Cardiac septum (tissue), 1 donor: ENCODE data around the gene MAST1. TPM values are rescaled to one million over a fixed set of nuclear protein-coding genes. Genes with fewer than 3 reads are reported as not detected.
A peak's percentile ranks its signal among the peaks of the same experiment; 100 is the strongest.
"Not testable (repeated sequence)": the region's sequence is repeated elsewhere in the genome, so short reads cannot be mapped to it uniquely, and the experiment has no call there.

Source experiments
- DNase-seq: peaks from one replicate; pipeline ENCODE4 v3.0.0-alpha.2; 2020; ENCODE audit warnings: low spot score
- intact Hi-C: fragments of 100-400 bp; cut with DNase I; formaldehyde crosslinking; loops from one replicate; pipeline ENCODE4 v1.14.0; 2022
- total RNA-seq: library from RNA; stranded (reverse); fragmentation: NEBNext Ultra II Directional; extraction: Animal tissue kit (Norgen Biotek cat#: 25700); gene quantifications from one replicate; pipeline ENCODE4 v1.2.1, GENCODE V29; 2021
- donor health status: DM: no; HTN: no; CAD: no.

The MAST1 gene
- total RNA-seq, 1 donor from 2014 or later: 0.65 TPM

- no peak for DNase-seq
- intact Hi-C loops: loop anchor here (5.0 to 10.0 kb wide), 5 partner anchors 37 to 1045 kb away; partner anchors contain the start of genes DHPS, MAST1 and TNPO2
Measured at GRCh38 chr19:12799742-12800465, 38.4 kb upstream of the MAST1 start.

DNA sequence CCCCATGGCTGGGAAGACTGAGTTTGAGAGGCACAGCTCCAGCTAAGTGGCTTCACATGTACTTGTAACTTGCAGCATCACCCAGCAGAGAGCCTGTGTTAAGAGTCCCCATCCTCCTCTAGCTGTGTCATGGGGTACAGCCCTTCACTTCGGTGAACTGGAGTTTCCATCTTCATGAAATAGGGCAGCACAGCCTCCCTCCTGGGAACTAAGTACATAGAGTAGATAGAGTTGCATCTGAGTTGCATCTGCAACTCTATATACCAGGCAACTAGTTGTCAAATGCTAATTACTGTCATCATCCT is 37.9 kb upstream of the MAST1 start:
- intact Hi-C loops: loop anchor here (5.0 kb wide), 2 partner anchors 37 to 118 kb away; partner anchors contain the start of genes DHPS and MAST1
- DNase-seq: no peak

DNA sequence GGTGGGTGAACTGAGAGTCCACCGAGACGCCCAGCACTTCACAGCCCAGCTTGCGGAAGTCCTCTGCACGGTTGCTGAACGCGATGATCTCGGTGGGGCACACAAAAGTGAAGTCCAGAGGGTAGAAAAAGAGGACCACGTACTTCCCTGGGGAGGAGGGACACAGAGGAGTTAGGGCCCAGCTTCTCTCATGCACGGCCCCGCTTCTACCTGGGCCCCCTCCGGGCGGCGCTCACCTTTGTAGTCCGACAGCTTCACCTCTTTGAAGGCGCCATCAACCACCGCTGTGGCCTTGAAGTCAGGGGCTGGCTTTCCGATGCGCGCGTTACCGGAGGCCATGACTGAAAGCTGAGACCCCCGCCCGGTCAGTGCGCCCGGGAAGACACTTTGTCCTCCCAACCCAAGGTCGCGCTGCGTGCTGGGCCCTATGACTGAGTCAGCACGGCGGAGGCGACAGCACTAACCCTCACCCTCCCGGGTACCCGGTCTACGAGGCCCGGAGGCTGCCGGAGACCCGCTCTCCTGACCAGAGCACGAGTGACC is 37.3 kb upstream of the MAST1 start:
- DNase-seq: no peak

GRCh38 chr19:12801466-12802266 is 36.6 kb upstream of the MAST1 start, which contains the start of the genes PRDX2 and THSD8:
TSS of gene PRDX2 (minus strand) at chr19:12801800. CDS start at chr19:12801261, 539 bp downstream.
TSS of gene THSD8 (plus strand) at chr19:12802069. CDS start at chr19:12802072, 3 bp downstream.
- intact Hi-C loops: loop anchor here (5.0 kb wide), 2 partner anchors 36 to 119 kb away; partner anchors contain the start of genes DHPS and MAST1
- peak; percentile 88 for DNase-seq

More for the DNA sequence above, 37.3 kb upstream of the MAST1 start:
- intact Hi-C loops: loop anchor here (5.0 kb wide), 2 partner anchors 36 to 119 kb away; partner anchors contain the start of genes DHPS and MAST1

- no peak for DNase-seq
- intact Hi-C loops: loop anchor here (5.0 kb wide), 2 partner anchors 35 to 120 kb away; partner anchors contain the start of genes DHPS and MAST1
Measured at GRCh38 chr19:12802267-12803106, 35.8 kb upstream of the MAST1 start.

- intact Hi-C loops: loop anchor here (5.0 kb wide), 2 partner anchors 33 to 122 kb away; partner anchors contain the start of genes DHPS and MAST1
- no peak for DNase-seq
Measured at GRCh38 chr19:12804051-12804450, 34.3 kb upstream of the MAST1 start.

- intact Hi-C loops: no loop called here
- peak; percentile 97 for DNase-seq
Measured at GRCh38 chr19:12806242-12807081, 31.9 kb upstream of the MAST1 start, which contains the start of gene RNASEH2A. TSS of gene RNASEH2A (plus strand) at chr19:12806584. CDS start at chr19:12806674, 90 bp downstream.

- DNase-seq: no peak
- intact Hi-C loops: no loop called here
Measured at GRCh38 chr19:12815088-12815487, 23.2 kb upstream of the MAST1 start.

DNA sequence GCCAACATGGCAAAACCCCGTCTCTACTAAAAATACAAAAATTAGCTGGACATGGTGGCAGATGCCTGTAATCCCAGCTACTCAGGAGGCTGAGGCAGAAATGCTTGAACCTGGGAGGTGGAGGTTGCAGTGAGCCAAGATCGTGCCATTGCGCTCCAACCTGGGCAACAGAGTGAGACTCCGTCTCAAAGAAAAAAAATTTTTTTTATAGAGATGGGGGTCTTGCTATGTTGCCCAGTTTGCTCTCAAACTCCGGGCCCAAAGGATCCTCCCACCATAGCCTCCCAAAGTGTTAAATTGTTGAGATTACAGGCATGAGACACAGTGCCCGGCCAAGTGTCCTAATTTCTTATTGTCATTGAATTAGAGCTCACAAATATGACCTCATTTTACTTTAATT is 21.1 kb upstream of the MAST1 start:
- DNase-seq, intact Hi-C loops: not testable (repeated sequence)

- intact Hi-C loops, DNase-seq: not testable (repeated sequence)
Measured at GRCh38 chr19:12817810-12818209, 20.5 kb upstream of the MAST1 start.

DNA sequence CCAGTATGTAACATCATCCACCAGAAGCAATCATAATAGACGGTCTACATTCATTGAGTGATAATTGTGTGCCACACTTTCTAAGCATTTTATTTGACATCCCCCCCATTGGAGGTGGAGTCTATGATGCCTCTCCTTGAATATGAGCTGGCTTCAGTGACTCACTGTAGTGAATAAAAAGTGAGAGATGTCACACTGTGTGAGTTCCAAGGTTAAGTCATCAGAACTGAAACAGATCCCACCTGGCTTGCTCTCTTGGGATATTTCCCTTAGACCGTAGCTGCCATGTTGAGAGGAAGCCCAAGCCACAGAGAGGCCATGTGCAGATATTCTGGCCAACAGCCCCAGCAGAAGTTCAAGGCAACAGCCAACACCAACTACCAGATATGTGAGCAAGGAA is 16.6 kb upstream of the MAST1 start:
- no peak for DNase-seq
- intact Hi-C loops: no loop called here

- DNase-seq: no peak
- intact Hi-C loops: no loop called here
Measured at GRCh38 chr19:12825254-12826131, 12.8 kb upstream of the MAST1 start.

GRCh38 chr19:12828494-12828893 is 9.8 kb upstream of the MAST1 start:
- no peak for DNase-seq
- intact Hi-C loops: no loop called here

DNA sequence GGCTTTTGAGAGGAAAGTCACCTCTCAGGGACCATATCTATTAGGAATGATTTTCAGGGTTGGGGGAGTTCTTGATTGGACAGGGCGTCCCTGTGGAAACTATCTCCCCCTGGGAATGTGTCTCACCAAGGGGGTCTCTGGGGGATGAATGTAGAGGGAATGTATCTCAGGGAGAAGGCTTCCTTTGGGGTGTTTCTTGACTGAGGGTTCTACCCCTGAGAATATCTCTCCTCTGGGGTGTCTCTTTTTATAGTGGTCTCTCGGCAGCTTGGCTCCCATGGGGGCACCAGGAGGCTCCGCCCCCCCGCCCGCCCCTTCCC is 4.9 kb upstream of the MAST1 start:
- intact Hi-C loops: no loop called here
- no peak for DNase-seq

- no peak for DNase-seq
- intact Hi-C loops: no loop called here
Measured at GRCh38 chr19:12833738-12834565, 4.4 kb upstream of the MAST1 start.

- intact Hi-C loops: no loop called here
- no peak for DNase-seq
Measured at GRCh38 chr19:12834566-12834943, 3.8 kb upstream of the MAST1 start, which contains the start of gene RTBDN. TSS of gene RTBDN (minus strand) at chr19:12834579. CDS start at chr19:12829979, 4,600 bp downstream.
